Stimulated activated CD4-positive, alpha-beta T cell treated with anti-CD3 and anti-CD28 coated beads, TNF-alpha, amount 100 ng/mL, for 24 hours (primary cell): ENCODE data around the gene FAIM2.

Experiments
- DNase-seq, 3 experiments: peaks; one replicate each; pipeline ENCODE4 v3.0.0-alpha.2; 2020; ENCODE audit warnings: low read depth in 3 of 3

Gene FAIM2

DNA sequence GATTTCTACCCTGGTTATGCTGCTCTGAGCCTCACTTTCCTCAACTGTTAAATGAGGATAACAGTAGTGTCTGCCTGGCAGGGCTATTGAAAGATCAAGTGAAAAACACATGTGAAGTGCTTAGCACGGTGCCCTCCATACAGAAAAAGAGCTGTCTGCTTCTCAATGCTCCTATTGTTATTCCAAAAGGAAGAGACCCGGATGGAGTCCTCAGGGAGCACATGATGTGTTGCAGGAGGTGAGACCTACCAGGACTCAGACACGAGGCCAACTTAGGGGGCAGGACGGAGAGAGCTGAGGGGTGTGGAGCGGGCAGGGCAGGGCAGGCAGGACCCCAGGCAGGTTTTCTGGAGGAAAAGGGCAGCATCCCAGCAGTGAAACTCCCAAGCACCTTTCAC is 8.9 kb downstream of the FAIM2 start:
- DNase-seq, result no peak

DNA sequence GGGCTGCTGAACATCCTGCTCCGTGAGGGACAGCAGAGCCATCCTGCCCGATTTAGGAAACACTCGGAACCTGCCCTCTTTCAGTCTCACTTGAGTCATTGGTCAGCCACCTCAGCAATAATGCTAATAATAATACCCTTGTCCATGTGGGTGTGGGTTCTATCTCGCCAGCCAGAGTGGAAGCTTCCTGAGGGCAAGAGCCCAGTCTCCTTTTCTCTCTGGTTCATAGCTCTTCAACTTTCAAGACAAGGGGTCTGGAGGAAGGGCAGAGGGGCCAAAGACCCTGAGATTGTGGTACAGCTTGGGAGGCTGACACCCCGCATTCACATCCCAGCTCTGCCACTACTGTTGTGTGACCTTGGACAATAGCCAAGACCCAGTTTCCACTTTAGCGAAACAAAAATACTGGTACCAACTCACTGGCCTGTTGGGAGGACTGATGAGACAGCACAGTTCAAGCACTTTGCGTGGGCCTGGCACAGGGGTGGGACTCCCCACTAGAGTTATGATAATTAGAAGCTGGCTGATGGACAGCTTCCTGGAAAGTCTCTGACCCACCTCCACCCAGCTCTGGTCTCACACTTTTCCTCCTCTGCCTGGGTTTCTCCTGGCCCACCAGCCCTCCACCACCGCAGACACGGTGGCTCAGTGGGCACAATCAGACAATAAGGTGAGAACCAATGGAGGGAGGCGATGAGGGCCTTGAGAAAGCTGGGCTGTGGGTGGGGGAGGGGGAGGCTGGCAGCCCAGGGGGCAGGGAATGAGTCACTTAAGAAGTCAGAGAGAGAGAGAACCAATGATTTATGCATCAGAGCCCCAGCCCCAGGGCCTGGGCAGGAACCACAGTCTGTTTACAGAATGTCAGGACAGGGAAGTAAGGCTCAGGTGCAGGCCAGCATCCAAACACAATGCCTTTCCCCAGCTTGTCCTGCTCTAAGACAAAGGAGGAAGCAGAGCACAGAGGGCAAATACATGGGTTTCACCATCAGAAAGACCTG is 9.6 kb downstream of the FAIM2 start:
- DNase-seq, result no peak

DNA sequence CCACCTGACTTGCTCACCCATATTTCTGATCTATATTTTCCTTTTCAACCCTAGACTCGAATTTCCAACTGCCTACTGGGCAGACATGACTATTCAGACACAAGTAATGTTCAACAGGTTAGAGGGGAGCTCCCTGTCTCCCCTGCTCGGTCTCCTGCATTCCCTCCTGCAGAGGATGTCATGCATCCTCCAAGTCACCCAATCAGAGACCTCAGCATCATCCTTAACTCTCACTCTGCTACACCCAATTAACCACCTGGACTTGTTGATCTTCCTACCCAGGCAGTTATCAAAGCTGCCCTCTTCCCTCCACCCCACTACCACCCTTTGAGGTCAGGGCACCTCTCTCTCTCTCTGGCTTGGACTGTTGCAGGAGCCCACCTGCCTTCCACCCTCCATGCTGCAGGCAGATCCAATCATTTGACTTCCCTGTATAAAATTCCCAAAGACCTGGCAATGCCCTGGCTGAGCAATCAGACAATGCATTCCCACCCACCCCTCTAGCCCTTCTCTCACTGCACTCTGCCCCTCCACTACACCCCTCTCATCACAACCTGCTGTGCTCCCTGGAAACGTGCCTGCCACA is 10.9 kb downstream of the FAIM2 start:
- no peak for DNase-seq

DNA sequence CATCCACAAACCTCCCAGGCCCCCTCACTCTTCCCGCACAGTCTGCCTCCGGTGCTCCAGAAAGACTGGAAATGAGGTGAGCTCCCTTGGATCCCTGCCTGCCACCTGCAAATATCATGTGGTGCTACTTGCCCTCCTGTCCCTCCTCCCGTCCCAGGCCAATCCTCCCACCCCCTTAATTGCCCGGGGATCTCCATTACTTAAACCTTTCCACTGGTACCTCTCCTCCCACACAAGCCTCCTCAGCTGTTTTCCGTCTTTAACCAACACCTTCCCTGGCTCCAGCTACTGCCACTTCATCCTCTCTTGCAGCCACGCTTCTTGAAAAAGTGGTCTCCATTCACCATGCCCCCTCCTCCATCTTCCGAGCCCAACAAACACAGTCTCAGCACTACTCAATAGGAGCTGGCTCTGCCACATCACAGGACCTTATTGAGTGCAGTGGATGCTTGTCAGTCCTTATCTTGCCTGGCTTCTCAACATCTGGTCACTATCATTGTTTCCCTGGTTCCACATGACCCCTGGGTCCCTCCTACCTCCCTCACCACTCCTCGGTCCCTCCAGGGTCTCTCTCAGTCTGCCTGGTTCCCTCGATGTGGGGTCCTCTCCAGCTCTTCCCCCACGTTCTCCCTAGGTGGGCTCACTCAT is 11.5 kb downstream of the FAIM2 start:
- DNase-seq, result no peak

DNA sequence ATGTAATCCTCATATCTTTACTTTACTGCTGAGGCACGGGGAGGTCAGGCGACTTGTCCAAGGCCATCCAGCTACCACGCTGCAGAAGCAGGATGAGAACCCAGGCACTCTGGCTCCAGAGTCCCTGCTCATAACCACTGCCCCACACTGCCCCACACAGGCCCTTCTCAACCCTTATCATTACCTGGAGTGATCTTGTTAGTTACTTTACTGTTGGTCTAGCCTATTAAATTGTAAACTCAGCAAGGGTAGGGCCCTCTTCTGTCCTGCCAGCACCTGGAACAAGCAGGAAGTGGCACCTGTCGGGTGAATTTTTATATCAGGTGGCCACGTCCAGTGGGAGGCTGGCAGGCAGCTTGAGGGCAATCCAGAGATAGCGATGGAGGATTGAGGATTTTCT is 12.2 kb downstream of the FAIM2 start:
- DNase-seq, result no peak

DNA sequence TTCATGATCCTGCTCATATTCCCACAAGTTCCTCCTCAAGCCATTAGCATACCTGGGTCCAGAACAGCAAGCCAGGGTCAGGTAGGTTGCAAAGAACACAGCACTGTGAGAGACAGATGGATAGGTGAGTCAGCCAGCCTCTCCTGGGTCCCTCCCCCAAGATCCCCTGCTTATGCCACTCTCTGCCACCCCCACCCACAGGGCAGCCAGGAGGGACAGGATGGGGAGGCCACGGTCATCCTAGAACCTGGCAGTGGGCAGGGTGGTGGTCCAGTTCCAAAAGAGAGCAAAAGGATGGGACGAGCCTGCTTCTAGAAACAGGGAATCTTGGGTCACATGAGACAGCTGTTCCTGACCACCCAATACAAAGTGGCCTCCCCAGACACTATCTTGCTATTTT is 12.7 kb downstream of the FAIM2 start:
- no peak for DNase-seq

DNA sequence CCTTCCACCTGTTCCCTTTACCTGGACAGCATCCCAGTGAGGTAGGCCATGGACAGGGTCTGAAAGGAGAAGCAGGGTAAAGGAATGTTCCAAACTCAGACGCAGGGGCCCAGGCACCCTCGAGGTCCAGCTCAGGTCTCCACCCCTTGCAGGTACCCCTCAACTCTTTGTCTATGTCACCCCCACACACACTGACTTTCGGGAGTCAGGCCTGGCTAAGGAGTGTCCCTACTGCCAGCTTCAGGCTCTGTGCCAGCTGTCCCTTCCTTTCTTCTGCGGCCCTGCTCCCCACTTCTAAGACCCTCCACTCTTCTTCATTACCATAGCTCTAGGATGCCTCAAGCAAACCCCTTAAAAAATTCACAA is 13.6 kb downstream of the FAIM2 start:
- DNase-seq, result no peak

DNA sequence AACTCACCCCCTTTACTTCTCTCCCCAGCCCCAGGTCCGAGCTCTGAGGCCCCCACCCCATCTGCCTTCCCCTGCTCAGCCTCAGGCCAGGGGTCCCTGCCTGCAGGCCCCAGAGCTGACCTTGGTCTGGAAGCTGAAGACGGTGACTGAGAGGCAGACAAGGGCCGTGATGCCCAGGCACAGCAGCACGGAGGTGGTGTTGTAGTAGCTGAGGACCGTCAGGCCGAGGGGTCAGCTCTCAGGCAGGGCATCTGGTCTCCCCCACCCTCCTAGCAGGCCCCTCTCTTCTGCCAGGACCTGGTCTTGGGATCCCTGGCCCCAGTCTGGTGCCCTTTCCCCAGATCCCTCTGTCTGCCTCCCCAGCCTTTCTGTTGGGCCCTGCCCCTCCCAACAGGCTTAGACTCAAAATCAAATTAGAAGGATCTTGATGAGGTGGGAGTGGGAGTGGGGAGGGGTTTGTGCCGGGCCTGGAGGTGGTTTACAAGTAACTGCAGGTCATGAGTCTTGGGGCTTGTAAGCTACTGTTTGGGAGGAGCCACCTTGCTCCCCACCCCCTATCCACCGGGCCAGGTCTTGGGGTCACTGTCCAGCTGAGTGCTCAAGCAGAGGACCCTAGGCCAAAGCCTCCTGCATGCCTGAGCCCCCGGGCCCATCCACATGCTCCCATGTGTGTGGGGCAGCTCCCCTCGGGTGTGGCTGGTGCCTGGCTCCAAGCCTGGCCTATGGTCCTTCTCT is 14.2 kb downstream of the FAIM2 start:
- no peak for DNase-seq

DNA sequence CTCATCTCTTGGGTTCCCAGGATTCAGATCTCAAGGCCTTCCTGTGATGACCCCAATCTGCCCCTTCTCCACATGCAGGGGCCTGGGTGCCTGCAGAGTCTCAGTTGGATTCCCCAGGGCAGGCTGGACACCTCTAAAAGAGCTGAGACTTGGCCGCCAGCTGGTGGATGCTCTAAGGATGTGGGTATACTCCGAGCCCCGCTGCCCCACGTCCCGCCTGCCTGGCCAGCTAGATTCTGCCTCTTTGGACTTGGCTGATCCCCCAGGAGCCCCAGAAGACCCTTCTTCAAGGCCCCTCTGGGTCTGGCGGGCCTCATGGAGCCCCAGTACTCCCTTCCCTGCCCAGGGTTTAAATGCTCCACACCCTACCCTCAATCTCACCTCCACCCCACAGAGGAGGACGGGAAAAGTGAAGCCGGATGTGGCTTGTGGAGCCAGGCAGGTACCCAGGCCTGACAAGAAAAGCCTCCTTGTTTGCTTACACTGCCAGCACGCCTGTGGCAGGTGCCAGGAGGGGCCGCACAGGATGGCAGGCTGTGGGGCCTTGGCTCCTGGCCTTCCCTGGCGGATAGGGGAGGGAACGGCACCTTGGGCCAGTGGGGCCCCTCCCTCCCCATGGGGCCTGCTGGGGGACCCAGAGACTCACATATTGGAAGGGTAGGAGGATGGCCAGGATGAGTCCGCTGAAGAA is 15.1 kb downstream of the FAIM2 start:
- DNase-seq, result no peak

DNA sequence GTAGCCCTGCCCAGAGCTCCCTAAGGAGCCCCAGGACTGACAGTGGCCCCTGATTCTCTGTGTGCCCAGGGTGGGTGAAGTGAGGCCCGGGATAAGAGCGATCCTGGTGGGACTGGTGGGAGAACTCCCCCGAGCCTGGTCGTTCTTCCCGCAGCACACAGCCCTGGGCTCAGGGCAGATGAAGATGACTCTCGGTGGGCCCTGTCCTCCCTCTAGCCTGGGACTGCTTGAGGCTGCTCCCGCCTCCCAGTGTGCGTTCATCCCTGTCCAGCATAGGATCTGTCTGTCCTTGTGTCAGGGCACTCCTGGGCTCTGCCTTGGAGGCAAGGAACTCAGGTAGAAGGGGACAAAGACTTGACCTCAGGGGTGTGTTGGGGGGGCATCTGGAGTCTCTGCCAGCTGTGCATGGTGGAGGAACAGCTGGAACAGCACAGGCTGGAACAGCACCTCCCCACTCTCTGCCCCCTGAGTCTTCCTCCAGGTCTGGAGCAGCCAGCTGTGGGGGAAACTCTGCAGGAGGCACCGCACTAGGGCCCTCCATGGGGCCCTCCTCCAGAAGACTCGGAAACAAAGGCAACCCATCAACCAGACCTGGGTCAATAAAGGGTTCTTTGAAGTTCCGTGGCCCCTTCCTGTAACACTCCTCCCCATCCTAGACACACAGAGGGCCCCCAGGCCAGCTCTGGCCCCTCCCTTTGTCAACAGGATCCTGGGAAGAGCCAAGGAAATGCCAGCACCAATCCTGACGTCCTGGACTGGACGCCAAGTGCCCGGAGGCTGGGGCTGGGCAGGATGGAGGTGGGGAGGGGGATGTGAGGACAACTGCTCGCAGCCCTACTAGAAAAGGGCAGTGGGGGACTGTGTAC is 15.9 kb downstream of the FAIM2 start:
- no peak for DNase-seq

DNA sequence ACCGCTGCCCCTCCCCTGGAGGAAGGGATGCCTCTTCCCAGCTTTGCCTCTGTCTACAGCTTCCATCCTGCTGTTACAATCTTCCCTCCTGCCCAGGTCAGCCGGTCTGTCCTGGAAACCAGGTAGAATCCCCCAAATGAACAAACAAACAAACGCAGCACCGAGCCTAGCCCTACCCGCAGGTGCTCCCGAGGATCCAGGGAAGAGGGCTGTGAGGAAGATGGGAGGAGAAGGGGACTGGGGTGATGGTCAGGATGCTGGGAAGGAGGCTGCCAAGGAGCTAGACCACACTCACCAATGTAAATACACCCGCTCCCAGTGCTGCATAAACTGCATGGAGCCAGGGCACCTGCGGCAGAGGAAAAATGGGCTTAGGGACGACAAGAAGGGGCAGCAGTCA is 16.6 kb downstream of the FAIM2 start:
- DNase-seq, result no peak

DNA sequence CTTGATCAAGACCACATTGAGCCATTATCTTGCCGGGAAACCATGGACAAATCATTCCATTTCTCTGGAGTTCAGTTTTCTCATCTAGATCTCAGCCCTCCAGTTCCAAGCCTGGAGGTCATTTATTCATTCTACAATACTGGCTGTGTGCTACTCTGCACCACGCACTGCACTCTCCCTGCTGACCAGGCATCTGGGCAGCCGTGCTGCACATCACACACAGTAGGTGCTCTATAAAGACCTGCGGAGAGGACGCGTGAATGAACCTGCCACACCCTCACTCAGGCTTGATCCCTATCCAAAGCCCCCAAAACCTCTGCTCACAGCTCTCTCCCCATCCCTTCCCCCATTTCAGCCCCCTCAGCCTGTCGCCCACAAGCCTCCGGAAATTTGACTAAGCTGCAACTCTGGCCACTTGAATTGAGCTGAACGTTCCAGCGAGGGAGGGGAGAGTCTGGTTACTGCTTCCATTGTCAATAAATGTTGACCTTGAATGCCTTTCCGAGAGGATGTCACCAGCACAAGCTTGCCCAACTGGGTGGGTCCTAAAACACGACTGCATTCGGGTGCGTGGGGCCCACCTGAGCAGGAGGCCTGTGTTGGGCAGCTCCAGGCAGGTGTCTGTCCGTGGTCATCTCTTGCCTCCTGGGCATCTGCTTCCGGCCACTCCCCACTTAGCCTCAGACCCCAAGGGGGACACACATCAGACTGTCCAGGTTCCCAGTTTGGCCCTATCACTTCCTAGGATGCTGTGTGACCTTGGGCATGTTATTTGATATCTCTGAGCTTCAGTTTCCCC is 17.8 kb downstream of the FAIM2 start:
- DNase-seq, result no peak

DNA sequence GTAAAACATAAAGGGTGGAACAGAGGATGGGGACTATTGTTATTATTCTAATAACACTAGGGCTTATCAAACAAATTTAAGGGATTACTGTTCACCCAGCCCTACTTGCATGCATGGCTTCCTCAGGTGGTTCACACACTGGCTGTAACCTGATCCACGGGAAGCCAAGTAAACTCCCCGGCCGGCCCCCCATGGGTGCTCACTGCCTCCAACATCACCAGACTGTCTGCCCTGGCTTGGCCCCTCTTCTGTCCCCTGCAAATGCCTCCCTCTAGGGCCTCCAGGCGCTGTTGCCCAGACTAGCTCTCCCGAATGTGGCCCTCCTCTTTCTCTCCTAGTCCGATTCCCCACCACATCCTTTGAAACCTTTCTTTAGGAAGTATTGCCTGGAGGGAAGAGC is 18.6 kb downstream of the FAIM2 start:
- no peak for DNase-seq

DNA sequence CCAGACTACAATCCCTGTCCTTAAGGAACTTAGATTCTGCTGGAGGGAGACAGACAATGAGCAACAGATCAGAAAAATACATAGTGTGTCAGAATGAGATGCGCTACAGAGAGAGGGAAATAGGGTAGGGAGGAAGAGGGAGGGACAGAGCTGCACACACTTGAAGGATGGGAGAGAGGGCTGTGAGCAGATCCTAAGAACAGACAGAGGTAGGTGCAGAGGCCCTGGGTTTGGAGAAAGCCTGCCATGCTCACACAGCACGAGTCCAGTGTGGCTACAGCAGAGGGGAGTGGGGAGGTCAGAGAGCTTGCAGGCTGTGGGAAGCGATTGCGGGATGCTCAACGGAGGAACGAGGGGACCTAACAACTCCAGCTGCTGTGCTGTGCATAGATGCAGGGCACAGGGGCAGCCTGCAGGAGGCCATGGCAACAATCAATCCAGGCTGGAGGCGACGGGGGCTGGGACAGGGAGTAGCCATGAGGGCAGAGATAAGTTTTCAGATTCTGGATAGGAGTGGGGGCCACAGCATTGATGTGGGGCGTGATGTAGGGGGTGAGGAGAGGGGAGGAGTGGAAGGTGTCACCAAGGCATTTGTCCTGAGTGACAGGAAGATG is 20.7 kb downstream of the FAIM2 start:
- DNase-seq, result no peak

DNA sequence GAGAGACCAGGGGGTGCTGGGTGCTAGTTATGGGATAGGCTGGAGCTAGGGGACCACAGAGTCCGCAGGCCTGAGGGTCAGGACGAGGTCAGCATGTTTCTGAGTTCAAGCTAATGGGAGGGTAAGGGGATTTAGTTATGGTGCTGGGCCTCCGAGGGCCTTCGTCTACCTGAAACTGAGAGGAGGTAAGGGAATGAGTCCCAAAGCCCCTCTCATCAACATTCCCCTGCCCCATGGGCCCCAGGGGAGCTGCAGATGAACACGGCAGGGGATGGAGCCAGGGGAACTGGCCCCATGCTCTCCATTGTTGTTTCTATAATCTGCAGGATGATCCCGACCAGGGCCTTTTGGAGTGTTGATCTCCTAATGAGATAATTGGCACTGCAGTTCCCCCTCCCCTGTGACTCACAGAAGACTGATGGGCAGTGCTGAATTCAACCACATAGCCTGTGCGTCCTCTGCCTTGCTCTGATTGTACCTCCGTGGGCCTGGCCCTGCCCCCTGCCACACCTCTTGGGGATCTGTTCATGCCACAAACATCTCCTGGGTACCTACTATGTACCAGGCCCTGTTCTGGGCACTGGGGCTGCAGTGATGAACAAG is 21.4 kb downstream of the FAIM2 start:
- no peak for DNase-seq

DNA sequence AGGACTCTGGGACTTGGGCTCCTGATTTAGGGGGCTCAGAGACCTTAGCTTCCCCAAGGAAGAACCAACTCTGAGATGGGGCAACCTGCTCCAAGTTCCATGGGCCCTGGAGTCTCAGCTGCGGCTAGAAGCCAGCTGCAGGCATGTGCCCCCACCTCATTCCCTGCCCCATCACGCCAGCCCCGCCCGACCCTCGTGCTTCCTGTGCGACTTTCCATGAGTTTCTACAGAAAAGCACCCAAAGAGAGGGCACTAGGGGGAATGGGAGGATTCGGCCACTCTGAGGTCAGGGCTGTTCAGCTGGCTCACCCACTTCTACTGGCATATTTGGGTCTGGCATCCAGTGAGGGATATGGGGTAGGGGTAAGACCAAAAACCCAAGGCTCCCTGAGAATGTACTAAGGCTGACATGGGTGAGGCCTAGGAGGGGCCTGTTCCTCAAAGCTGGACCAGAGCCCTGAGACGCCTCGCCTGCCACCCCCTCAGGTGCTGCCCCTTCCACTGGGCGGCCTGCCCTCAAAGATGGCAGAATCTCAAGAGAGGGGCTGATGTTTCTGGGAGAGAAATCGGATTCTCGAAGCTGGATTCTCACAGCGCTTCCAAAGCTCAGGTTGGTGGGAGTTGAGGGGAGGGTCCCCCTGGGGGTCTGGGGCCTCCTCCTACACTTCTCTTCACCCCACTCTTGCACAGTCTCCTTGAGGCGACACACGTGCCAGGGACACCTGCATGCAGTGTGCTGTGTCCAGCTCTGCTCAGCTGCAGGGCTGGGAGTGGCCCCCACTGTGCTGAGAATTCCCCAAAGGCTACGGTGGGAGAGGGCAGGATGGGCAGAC is 22.1 kb downstream of the FAIM2 start:
- no peak for DNase-seq

DNA sequence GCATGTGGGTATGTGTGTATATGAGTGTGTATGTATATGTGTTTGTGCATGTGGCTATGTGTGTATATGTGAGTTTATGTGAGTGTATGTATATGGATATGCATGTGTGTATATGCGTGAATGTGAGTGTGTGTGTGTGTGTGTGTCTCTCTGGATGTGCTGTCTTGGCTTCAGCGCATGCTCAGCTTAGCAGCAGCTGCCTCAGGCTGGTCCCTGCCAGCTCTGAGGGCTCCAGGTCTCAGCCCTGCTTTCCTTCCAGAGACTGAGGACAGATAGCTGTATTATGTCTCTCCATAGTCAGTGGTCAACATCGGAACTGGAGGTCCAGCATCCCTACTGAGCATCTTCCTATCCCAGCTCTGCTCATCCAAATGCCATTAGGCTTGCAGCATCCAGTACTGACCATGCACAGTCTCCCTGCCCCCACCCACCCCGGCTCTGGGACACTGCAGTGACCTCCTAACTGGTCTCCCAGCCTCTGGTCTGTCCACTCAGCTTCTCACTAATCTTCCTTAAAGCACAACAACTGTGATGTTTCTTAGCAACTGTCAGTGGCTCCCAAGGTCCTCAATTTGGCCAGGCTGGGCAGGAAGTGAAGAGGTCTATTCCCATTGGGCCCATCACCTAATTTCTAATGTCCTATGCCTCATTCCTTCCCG is 22.8 kb downstream of the FAIM2 start:
- DNase-seq, result no peak
